ENCODE measurements around the gene NCEH1.

DNA sequence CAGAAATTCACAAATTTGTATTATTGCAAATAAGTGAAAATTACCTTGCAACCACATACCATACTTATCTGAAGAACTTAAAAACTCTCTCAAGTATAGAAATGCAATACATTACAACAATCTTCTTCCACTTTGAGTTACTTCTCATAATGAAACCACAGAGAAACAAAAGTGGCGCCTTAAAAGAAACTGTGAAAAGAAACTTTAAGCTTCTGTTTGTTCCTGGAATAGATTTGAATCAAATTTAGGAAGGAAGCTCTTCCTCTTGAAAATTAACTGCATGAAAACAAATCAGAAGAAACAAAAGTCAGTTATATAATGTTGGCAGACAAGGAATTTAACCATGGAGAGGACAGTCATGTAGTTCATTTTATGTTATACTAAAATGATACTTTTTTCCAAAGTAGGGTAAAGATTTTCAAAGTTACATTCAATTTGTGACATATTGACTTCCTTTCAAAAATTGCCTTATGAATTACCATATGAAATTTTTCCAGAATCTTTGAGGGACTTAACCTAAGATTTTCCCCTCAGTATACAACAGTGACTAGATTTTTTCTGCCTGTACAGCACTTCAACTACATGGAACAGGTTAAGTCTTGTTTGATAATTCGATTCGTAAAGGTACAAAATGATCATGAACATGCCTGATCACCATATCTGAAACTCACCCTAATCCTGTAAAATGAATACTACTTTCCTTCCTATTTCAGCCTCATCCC, 130.0 kb downstream of the NCEH1 start:
- TF ChIP-seq POLR2AphosphoS5 (IDR thresholded peaks at IDR 0.05) (no peak), POLR2A (IDR thresholded peaks at IDR 0.05) (no peak)
- TF ChIP-seq, protein P1, sequence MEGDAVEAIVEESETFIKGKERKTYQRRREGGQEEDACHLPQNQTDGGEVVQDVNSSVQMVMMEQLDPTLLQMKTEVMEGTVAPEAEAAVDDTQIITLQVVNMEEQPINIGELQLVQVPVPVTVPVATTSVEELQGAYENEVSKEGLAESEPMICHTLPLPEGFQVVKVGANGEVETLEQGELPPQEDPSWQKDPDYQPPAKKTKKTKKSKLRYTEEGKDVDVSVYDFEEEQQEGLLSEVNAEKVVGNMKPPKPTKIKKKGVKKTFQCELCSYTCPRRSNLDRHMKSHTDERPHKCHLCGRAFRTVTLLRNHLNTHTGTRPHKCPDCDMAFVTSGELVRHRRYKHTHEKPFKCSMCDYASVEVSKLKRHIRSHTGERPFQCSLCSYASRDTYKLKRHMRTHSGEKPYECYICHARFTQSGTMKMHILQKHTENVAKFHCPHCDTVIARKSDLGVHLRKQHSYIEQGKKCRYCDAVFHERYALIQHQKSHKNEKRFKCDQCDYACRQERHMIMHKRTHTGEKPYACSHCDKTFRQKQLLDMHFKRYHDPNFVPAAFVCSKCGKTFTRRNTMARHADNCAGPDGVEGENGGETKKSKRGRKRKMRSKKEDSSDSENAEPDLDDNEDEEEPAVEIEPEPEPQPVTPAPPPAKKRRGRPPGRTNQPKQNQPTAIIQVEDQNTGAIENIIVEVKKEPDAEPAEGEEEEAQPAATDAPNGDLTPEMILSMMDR (IDR thresholded peaks at IDR 0.05): no peak

Data from prostate gland (tissue), 2 donors.